IMR-90 (cell line): ENCODE data around the gene EEF1AKMT1. TPM values are rescaled to one million over a fixed set of nuclear protein-coding genes. Genes with fewer than 3 reads are reported as not detected.

Experiments
- ATAC-seq: fragments of 200-7000 bp; cut with Tn5 transposase; 2 replicates; pipeline ENCODE4 v1.9.1; 2020; ENCODE audit warnings: low read depth, mild to moderate bottlenecking, moderate library complexity
- BruUV-seq: library from RNA; stranded (reverse); fragments of 400-500 nt; replicated peaks from 2 replicates; lab custom pipeline; 2021; lab: Mats Ljungman, UMichigan
- CTCF ChIA-PET: fragments of 300-600 bp; formaldehyde crosslinking; extraction: SDS; loops from one replicate; lab custom pipeline; 2021; ENCODE audit warnings: antibody characterized with exemption; lab: Yijun Ruan, JAX
- POLR2A ChIA-PET: fragments of 300-600 bp; sonication (Branson Sonifier 250); formaldehyde crosslinking; loops from one replicate; lab custom pipeline; 2022; ENCODE audit warnings: antibody characterized with exemption; ENCODE audit not compliant: unreplicated experiment; lab: Charles Lee
- DNase-seq: peaks from one replicate; pipeline ENCODE4 v3.0.0; 2013
- H2AFZ ChIP-seq: replicated peaks from 2 replicates; pipeline ENCODE3; 2013; ENCODE audit warnings: low read length, mild to moderate bottlenecking; ENCODE audit not compliant: poor library complexity
- H2AK5ac ChIP-seq: 2 replicates; pipeline ENCODE4 v1.6.1; 2013; ENCODE audit warnings: low read depth, low read length, inconsistent platforms
- H2AK9ac ChIP-seq: replicated peaks from 2 replicates; pipeline ENCODE3; 2013; ENCODE audit warnings: mild to moderate bottlenecking, low read depth, low read length, moderate library complexity; ENCODE audit not compliant: poor library complexity
- H2BK120ac ChIP-seq: 2 replicates; pipeline ENCODE4 v1.6.1; 2013; ENCODE audit warnings: low read depth, low read length, inconsistent platforms
- H2BK15ac ChIP-seq: 3 replicates; pipeline ENCODE4 v1.6.1; 2013; ENCODE audit warnings: low read depth, low read length, inconsistent platforms
- H2BK20ac ChIP-seq: 2 replicates; pipeline ENCODE4 v1.6.1; 2013; ENCODE audit warnings: low read depth, mild to moderate bottlenecking, inconsistent platforms, low read length, moderate library complexity
- H2BK5ac ChIP-seq: 2 replicates; pipeline ENCODE4 v1.6.1; 2013; ENCODE audit warnings: mild to moderate bottlenecking, low read depth, low read length, inconsistent platforms; ENCODE audit not compliant: poor library complexity, severe bottlenecking
- H3K14ac ChIP-seq: replicated peaks from 2 replicates; pipeline ENCODE4 v1.6.1; 2013; ENCODE audit warnings: low read depth, low read length, inconsistent platforms
- H3K18ac ChIP-seq: 2 replicates; pipeline ENCODE4 v1.6.1; 2013; ENCODE audit warnings: low read depth, low read length, control low read depth
- H3K23ac ChIP-seq: 2 replicates; pipeline ENCODE4 v1.6.1; 2013; ENCODE audit warnings: low read depth, low read length, inconsistent platforms
- H3K27ac ChIP-seq: 2 replicates; pipeline ENCODE4 v1.5.1; 2013; ENCODE audit warnings: mild to moderate bottlenecking, control low read depth, low read length; ENCODE audit not compliant: insufficient read depth
- H3K27me3 ChIP-seq: 2 replicates; pipeline ENCODE4 v1.6.1; 2013; ENCODE audit warnings: low read length; ENCODE audit not compliant: control insufficient read depth, insufficient read depth
- H3K36me3 ChIP-seq: 2 replicates; pipeline ENCODE4 v1.6.1; 2013; ENCODE audit warnings: low read length, mixed read lengths; ENCODE audit not compliant: control insufficient read depth, insufficient read depth
- H3K4ac ChIP-seq: 2 replicates; pipeline ENCODE4 v1.6.1; 2013; ENCODE audit warnings: low read depth, low read length, inconsistent platforms
- H3K4me1 ChIP-seq: 2 replicates; pipeline ENCODE4 v1.6.1; 2013; ENCODE audit warnings: low read length, mixed read lengths; ENCODE audit not compliant: control insufficient read depth, insufficient read depth
- H3K4me2 ChIP-seq: 2 replicates; pipeline ENCODE4 v1.6.1; 2013; ENCODE audit warnings: low read depth, mild to moderate bottlenecking, control low read depth, low read length, moderate library complexity
- H3K4me3 ChIP-seq: 2 replicates; pipeline ENCODE4 v1.5.1; 2013; ENCODE audit warnings: low read depth, mild to moderate bottlenecking, control low read depth, low read length, moderate library complexity; ENCODE audit not compliant: insufficient read depth
- H3K56ac ChIP-seq: 2 replicates; pipeline ENCODE4 v1.6.1; 2013; ENCODE audit warnings: low read length, inconsistent platforms; ENCODE audit not compliant: insufficient read depth; ENCODE audit errors: extremely low read depth
- H3K79me1 ChIP-seq, 2 experiments: 2 replicates each; pipeline ENCODE4 v1.6.1; 2013; ENCODE audit warnings: low read length in 2 of 2, inconsistent platforms in 1 of 2, low read depth in 1 of 2
- H3K9ac ChIP-seq: 2 replicates; pipeline ENCODE4 v1.6.1; 2013; ENCODE audit warnings: low read depth, low read length, control low read depth
- H3K9me1 ChIP-seq: 2 replicates; pipeline ENCODE4 v1.6.1; 2013; ENCODE audit warnings: low read length, inconsistent platforms; ENCODE audit not compliant: insufficient read depth
- H3K9me3 ChIP-seq: 2 replicates; pipeline ENCODE4 v1.6.1; 2013; ENCODE audit warnings: low read length; ENCODE audit not compliant: control insufficient read depth, insufficient read depth
- H4K20me1 ChIP-seq: 2 replicates; pipeline ENCODE4 v1.6.1; 2013; ENCODE audit warnings: low read length, inconsistent platforms; ENCODE audit not compliant: insufficient read depth
- H4K5ac ChIP-seq: 2 replicates; pipeline ENCODE4 v1.6.1; 2013; ENCODE audit warnings: mild to moderate bottlenecking, low read depth, low read length, control low read depth
- H4K8ac ChIP-seq, 2 experiments: 2 replicates each; pipeline ENCODE4 v1.6.1; 2013; ENCODE audit warnings: low read depth in 2 of 2, low read length in 2 of 2, control low read depth in 1 of 2, inconsistent platforms in 1 of 2
- H4K91ac ChIP-seq: 2 replicates; pipeline ENCODE4 v1.6.1; 2013; ENCODE audit warnings: low read depth, low read length, inconsistent platforms; ENCODE audit not compliant: insufficient read depth
- RAD21 ChIP-seq: IDR thresholded peaks from 2 replicates; pipeline ENCODE4 v1.6.1; 2012; ENCODE audit warnings: low read length, improper control_type of control experiment
- WGBS, 2 experiments: methylation state at CpG; one replicate each; pipeline versions ENCODE4 v1.1.5 to v1.1.7; 2013; ENCODE audit warnings: missing lambda C conversion rate in 2 of 2; ENCODE audit not compliant: insufficient read length in 1 of 2; ENCODE audit errors: extremely low coverage in 2 of 2; 5-methylcytosine and 5-hydroxymethylcytosine counted together
- dilution Hi-C: fragments of 300-500 bp; cut with HindIII; formaldehyde crosslinking; loops from one replicate; pipeline ENCODE4 v1.14.3; 2018; ENCODE audit warnings: low sequenced_read_pairs; ENCODE audit not compliant: unreplicated experiment
- in situ Hi-C: fragments of 300-500 bp; cut with MboI; formaldehyde crosslinking; loops from 3 replicates; pipeline ENCODE4 v1.14.3; 2019; ENCODE audit warnings: low sequenced_read_pairs, inconsistent platforms, mixed read lengths
- intact Hi-C: fragments of 100-400 bp; cut with micrococcal nuclease; formaldehyde crosslinking; loops from 2 replicates; pipeline ENCODE4 v1.10.0; 2022
- polyA plus RNA-seq, 3 experiments: library from polyadenylated mRNA; depleted of rRNA; stranded (reverse); fragments of >200 nt; gene quantifications; 2 replicates each; pipeline ENCODE4 v1.2.3, GENCODE V29; 2012; ENCODE audit warnings: low replicate concordance in 1 of 3
- total RNA-seq: library from RNA; depleted of rRNA; stranded (reverse); fragments of >200 nt; gene quantifications from 2 replicates; pipeline ENCODE4 v1.2.3, GENCODE V29; 2012

Gene EEF1AKMT1
- total and polyA plus RNA-seq, 2 of the 4 experiments (the other 2 are of a cell fraction), result 10.0 to 10.6 TPM

- no peak overlapping the region for H2BK20ac ChIP-seq
- no peak overlapping the region for H2BK120ac ChIP-seq
- no peak overlapping the region for H3K4ac ChIP-seq
- no peak overlapping the region for H2BK15ac ChIP-seq
- no peak overlapping the region for H2AK9ac ChIP-seq
- H3K4me3 ChIP-seq, result no peak overlapping the region
- no peaks in the 10 kb centered on the region for H3K9me1 ChIP-seq
- H3K9ac ChIP-seq, result no peak overlapping the region
- H3K18ac ChIP-seq, result no peak overlapping the region
- no peak overlapping the region for H3K23ac ChIP-seq
- ATAC-seq (no peak), DNase-seq (no peak)
- H3K27ac ChIP-seq, result no peak overlapping the region
- no peak for TF ChIP-seq RAD21
- no peak overlapping the region for H2BK5ac ChIP-seq
- ChIA-PET POLR2A (no interaction called here), CTCF (interaction anchor here (1.0 kb wide), 1 partner anchor 14 kb away, joined by 4 read pairs; no protein-coding TSS in a partner anchor)
- no peaks in the 10 kb centered on the region for H3K27me3 ChIP-seq
- dilution Hi-C loops (no loop called here), in situ Hi-C loops (no loop called here), intact Hi-C loops (no loop called here)
- no CpG with 5 or more reads among the region's 1 CpG for WGBS, 2 experiments
- peaks cover 1% of the 10 kb centered on the region; the same call in 1 of the 2 replicates for H3K36me3 ChIP-seq
- no peak overlapping the region for H2AFZ ChIP-seq
- H3K9me3 ChIP-seq, result no peaks in the 10 kb centered on the region
- no peak overlapping the region for H3K56ac ChIP-seq
- no peaks in the 10 kb centered on the region for H4K20me1 ChIP-seq
- no peak overlapping the region for H4K5ac ChIP-seq
- H3K4me1 ChIP-seq, result no peaks in the 10 kb centered on the region
- H2AK5ac ChIP-seq, result no peak overlapping the region
- H3K4me2 ChIP-seq, result no peak overlapping the region
- H3K79me1 ChIP-seq, result peaks cover 0 to 4% of the 10 kb centered on the region in 2 experiments; a peak in 3 of 4 replicates
- H3K14ac ChIP-seq, result no peak overlapping the region
- H4K8ac ChIP-seq, result no peak overlapping the region
- no TSS peak for BruUV-seq
- H4K91ac ChIP-seq, result no peak overlapping the region
Observed at GRCh38 chr13:20778311-20778710, 4.5 kb upstream of the EEF1AKMT1 start.
